Dendritic cell treated with granulocyte-macrophage colony-stimulating factor and Interleukin-4, amounts not matched to agents 40 ng/mL and 50 ng/mL, for 4 days (primary cell): ENCODE data around the gene KRT33B.
"Not testable (repeated sequence)": the region's sequence is repeated elsewhere in the genome, so short reads cannot be mapped to it uniquely, and the experiment has no call there.

Experiments
- H3K27ac Mint-ChIP-seq: one replicate; pipeline ENCODE4 v1.8.0; 2022; ENCODE audit warnings: mild to moderate bottlenecking, mixed read lengths
- H3K27me3 Mint-ChIP-seq: one replicate; pipeline ENCODE4 v1.8.0; 2022; ENCODE audit warnings: mild to moderate bottlenecking, mixed read lengths
- H3K36me3 Mint-ChIP-seq: one replicate; pipeline ENCODE4 v1.8.0; 2022; ENCODE audit warnings: low read depth, mixed read lengths
- H3K4me1 Mint-ChIP-seq: one replicate; pipeline ENCODE4 v1.8.0; 2022; ENCODE audit warnings: low read depth, mixed read lengths
- H3K4me3 Mint-ChIP-seq: one replicate; pipeline ENCODE4 v1.8.0; 2022; ENCODE audit warnings: mild to moderate bottlenecking, moderate library complexity, mixed read lengths
- H3K9me3 Mint-ChIP-seq: one replicate; pipeline ENCODE4 v1.8.0; 2022; ENCODE audit warnings: mixed read lengths
- intact Hi-C: fragments of 100-400 bp; cut with micrococcal nuclease; formaldehyde crosslinking; loops from one replicate; pipeline ENCODE4 v1.15.0; 2022

KRT33B gene

GRCh38 chr17:41347869-41348760 is 21.5 kb downstream of the KRT33B start:
- H3K4me3 Mint-ChIP-seq, result no peak overlapping the region
- no peaks in the 10 kb centered on the region for H3K4me1 Mint-ChIP-seq
- H3K27ac Mint-ChIP-seq, result no peak overlapping the region
- peaks cover 5% of the 10 kb centered on the region for H3K9me3 Mint-ChIP-seq
- intact Hi-C loops, result no loop called here
- H3K27me3 Mint-ChIP-seq, result peaks cover 5% of the 10 kb centered on the region
- H3K36me3 Mint-ChIP-seq, result no peaks in the 10 kb centered on the region

DNA sequence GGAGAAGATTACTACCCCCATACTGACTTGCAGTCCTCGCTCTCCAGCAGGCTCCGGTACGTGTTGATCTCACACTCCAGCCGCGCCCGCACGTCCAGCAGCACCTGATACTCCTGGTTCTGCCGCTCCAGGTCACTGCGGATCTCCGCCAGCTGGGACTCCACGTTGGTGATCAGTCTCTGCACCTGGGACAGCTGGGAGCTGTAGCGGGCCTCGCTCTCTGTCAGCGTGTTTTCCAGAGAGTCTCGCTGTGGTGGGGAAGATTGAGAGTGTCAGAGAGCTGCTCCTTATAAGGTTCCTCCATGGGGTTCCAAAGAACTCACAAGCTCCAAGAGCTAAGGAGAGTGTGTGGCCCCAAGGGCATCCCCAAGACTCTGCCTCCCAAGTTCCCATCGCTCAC is 23.2 kb downstream of the KRT33B start:
- H3K36me3 Mint-ChIP-seq, H3K27ac Mint-ChIP-seq, intact Hi-C loops, H3K4me1 Mint-ChIP-seq, H3K27me3 Mint-ChIP-seq, H3K4me3 Mint-ChIP-seq: not testable (repeated sequence)
- H3K9me3 Mint-ChIP-seq, result peaks cover 19% of the 10 kb centered on the region

DNA sequence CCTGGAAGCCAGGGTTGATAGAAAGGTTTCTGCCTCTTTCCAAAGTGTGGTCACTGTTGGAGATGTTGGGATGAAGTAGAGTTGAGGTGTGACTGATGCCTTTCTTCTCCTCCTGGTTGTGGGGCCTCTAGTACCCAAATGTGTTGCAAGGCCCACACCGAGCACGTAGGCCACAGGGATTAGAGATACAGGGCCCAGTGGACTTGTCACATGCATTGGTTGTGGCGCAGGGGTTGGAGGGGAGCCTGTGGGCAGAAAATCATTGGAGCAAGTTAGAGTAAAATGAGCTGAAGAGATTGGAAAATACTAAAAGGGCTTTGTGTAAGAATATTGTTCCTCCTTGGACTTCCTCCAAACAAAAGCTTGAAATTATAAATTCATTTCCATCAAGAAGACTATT is 23.6 kb downstream of the KRT33B start:
- Mint-ChIP-seq H3K4me3 (no peak overlapping the region), H3K27ac (no peak overlapping the region), H3K27me3 (no peaks in the 10 kb centered on the region), H3K4me1 (peaks cover 2% of the 10 kb centered on the region), H3K9me3 (peaks cover 19% of the 10 kb centered on the region), H3K36me3 (no peaks in the 10 kb centered on the region)
- intact Hi-C loops, result no loop called here

- Mint-ChIP-seq H3K27me3 (no peaks in the 10 kb centered on the region), H3K27ac (no peak overlapping the region), H3K4me1 (peaks cover 25% of the 10 kb centered on the region), H3K9me3 (peaks cover 19% of the 10 kb centered on the region), H3K36me3 (no peaks in the 10 kb centered on the region), H3K4me3 (no peak overlapping the region)
- intact Hi-C loops, result no loop called here
These were observed 26.6 kb downstream of the KRT33B start for GRCh38 chr17:41343029-41343428.

DNA sequence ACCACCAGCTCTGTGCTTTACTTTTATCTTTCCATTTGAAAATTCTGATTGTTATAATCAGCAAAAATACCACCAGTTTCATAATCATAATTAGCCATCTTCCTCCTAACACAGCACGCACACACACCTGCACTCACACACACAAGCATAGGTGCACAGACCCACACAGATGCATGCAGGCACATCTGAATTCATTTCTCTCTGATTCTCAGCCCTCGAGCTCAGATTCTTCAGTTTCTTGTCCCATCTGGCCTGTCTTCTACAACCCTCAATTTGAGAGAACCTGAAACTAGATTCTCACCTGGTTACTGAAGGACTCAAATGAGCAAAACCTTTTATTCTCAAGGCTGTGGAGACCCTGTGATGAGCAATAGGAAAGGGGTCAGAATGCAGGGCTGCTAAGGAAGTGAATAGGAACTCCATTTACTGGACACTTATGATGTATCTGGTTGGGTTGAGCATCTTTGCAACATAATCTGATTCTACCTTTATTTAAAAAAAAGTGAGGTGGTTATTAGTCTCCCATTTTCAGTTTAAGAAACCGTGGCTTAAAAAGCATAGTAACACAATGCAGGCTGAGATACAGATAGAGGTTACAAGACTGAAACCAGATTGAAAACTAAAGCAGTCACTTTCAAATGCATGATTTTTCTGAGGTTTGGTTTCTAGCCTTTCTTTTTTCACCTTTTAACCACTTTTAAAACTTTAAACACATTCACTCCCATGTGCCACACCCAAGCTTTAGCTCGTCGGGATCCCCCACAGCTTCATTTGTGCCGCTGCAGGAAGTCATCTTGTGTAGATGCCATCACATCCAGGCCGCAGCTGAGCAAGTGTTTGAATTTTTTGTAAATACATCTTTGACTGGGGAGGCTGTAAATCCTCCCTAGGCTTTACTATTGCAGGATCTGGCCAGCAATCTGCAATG is 28.4 kb downstream of the KRT33B start:
- Mint-ChIP-seq H3K36me3 (no peaks in the 10 kb centered on the region), H3K4me1 (peaks cover 25% of the 10 kb centered on the region), H3K9me3 (peaks cover 19% of the 10 kb centered on the region), H3K27me3 (no peaks in the 10 kb centered on the region), H3K27ac (no peak overlapping the region), H3K4me3 (no peak overlapping the region)
- intact Hi-C loops, result no loop called here

DNA sequence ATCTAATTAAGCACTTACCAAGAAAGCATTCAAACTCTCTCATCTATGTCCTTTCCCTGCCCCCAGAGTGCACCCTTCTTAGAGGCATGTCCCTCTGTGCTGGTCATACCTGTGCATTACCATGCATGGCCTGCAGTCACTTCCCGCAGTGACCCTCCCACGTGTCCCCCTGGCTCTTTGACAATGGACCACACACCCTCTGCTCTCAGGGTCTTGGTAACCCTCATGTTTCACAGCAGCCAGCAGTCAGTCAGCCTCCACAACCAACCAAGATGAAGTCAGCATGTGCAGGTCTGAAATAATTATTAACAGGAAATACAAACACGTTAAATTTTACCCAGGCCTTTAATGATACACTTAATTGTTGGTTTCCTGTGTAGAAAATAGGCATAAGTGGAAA is 29.1 kb downstream of the KRT33B start:
- Mint-ChIP-seq H3K9me3 (peaks cover 19% of the 10 kb centered on the region), H3K4me1 (peaks cover 25% of the 10 kb centered on the region), H3K27ac (no peak overlapping the region), H3K4me3 (no peak overlapping the region), H3K36me3 (no peaks in the 10 kb centered on the region), H3K27me3 (peaks cover 3% of the 10 kb centered on the region)
- intact Hi-C loops, result no loop called here

- H3K27ac Mint-ChIP-seq, result no peak overlapping the region
- H3K9me3 Mint-ChIP-seq, result peaks cover 19% of the 10 kb centered on the region
- intact Hi-C loops, result no loop called here
- H3K36me3 Mint-ChIP-seq, result no peaks in the 10 kb centered on the region
- peaks cover 25% of the 10 kb centered on the region for H3K4me1 Mint-ChIP-seq
- peaks cover 4% of the 10 kb centered on the region for H3K27me3 Mint-ChIP-seq
- no peak overlapping the region for H3K4me3 Mint-ChIP-seq
These were observed 29.9 kb downstream of the KRT33B start for GRCh38 chr17:41339571-41340172.

DNA sequence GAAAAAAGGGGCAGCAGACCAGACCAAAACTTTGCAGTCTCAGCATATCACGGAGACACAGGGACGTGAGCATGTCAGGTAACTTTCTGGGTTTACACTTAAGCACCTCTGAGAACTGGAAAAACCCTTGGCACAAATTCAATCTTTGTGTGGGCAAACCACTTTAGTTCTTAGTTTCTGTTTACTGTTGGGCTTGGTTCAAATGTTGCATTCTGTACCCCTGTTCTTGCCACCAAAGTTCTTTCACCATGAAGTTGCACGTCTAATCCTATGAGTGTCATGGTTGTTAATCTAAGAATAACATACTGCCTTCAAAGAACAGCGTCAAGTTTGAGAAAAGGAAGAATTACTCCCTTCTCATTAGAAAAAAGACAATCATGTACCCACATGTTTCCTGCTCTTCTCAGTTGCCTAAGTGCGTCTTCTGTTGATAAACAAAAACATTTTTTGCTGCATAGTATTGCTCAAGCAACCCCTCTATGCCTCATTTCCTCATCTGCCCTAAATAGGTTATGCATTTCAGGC is 30.6 kb downstream of the KRT33B start:
- peaks cover 25% of the 10 kb centered on the region for H3K4me1 Mint-ChIP-seq
- H3K36me3 Mint-ChIP-seq, result no peaks in the 10 kb centered on the region
- no peak overlapping the region for H3K4me3 Mint-ChIP-seq
- H3K27me3 Mint-ChIP-seq, result peaks cover 4% of the 10 kb centered on the region
- no peak overlapping the region for H3K27ac Mint-ChIP-seq
- peaks cover 19% of the 10 kb centered on the region for H3K9me3 Mint-ChIP-seq
- intact Hi-C loops, result no loop called here

DNA sequence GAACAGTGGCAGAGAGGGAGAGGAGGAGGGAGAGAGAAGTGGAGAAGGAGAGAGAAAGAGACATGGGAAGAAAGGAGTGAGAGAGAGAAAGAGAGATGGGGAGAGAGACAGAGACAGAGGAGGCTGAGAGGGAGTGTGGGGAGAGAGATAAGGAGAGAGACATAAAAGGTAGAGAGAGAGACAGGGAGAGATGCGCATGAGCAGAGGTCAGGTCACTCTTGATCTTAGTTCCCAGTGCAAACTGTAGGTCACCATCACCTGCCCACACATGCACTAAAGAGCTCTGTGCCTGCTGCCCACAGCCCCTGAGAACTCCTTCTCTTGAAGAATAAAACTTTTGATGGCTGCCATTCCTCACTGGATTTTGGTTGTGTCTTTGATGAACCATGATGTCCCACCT is 33.9 kb downstream of the KRT33B start:
- Mint-ChIP-seq H3K9me3 (no peaks in the 10 kb centered on the region), H3K27me3 (peaks cover 4% of the 10 kb centered on the region), H3K27ac (no peak overlapping the region), H3K4me1 (peaks cover 21% of the 10 kb centered on the region), H3K36me3 (no peaks in the 10 kb centered on the region), H3K4me3 (no peak overlapping the region)
- intact Hi-C loops, result no loop called here

GRCh38 chr17:41334385-41335305 is 35.0 kb downstream of the KRT33B start:
- intact Hi-C loops, result no loop called here
- Mint-ChIP-seq H3K36me3 (no peaks in the 10 kb centered on the region), H3K9me3 (no peaks in the 10 kb centered on the region), H3K4me1 (peaks cover 10% of the 10 kb centered on the region), H3K27ac (no peak overlapping the region), H3K4me3 (no peak overlapping the region), H3K27me3 (peaks cover 4% of the 10 kb centered on the region)

DNA sequence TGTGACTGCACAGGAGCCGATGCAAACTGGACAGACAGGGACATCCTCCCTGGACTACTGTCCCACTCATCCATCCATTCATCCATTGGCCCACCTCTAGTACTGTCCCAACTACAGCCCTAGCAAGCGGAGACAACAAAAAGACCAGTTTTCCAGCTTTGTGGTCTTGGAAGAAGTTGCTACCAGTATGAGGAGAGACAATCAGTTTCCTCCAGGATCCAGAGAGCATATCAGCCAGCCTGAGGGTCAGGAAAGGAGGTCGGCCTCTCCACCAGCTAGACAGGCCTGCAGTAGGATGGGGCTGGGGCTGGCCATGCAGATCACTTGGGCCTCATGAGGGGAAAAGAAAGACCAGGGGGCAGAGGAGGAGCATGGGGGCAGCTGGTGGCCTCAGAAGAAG is 35.8 kb downstream of the KRT33B start:
- Mint-ChIP-seq H3K27ac (no peak overlapping the region), H3K9me3 (no peaks in the 10 kb centered on the region)

GRCh38 chr17:41333098-41333497 is 36.5 kb downstream of the KRT33B start:
- H3K27me3 Mint-ChIP-seq, result peaks cover 5% of the 10 kb centered on the region
- intact Hi-C loops, result no loop called here
- H3K4me3 Mint-ChIP-seq, result no peak overlapping the region
- no peaks in the 10 kb centered on the region for H3K4me1 Mint-ChIP-seq
- H3K9me3 Mint-ChIP-seq, result no peaks in the 10 kb centered on the region
- no peak overlapping the region for H3K27ac Mint-ChIP-seq
- H3K36me3 Mint-ChIP-seq, result no peaks in the 10 kb centered on the region

More for the DNA sequence above, 35.8 kb downstream of the KRT33B start:
- H3K36me3 Mint-ChIP-seq, result no peaks in the 10 kb centered on the region
- H3K4me1 Mint-ChIP-seq, result peaks cover 2% of the 10 kb centered on the region
- peaks cover 5% of the 10 kb centered on the region for H3K27me3 Mint-ChIP-seq
- intact Hi-C loops, result no loop called here
- H3K4me3 Mint-ChIP-seq, result no peak overlapping the region

- intact Hi-C loops, result no loop called here
- Mint-ChIP-seq H3K4me1 (no peaks in the 10 kb centered on the region), H3K36me3 (no peaks in the 10 kb centered on the region), H3K27me3 (peaks cover 5% of the 10 kb centered on the region), H3K4me3 (no peak overlapping the region), H3K27ac (no peak overlapping the region), H3K9me3 (no peaks in the 10 kb centered on the region)
These were observed 37.4 kb downstream of the KRT33B start for GRCh38 chr17:41332239-41332638.
